Neural cell (in vitro differentiated cells): ENCODE measurements around the gene RIPPLY1. TPM values are rescaled to one million over a fixed set of nuclear protein-coding genes. Genes with fewer than 3 reads are reported as not detected.

Source experiments
- H2AFZ ChIP-seq: fragments of 200-600, 300-800 bp; sonication (generic), shearing (Covaris generic); 2 replicates; pipeline ENCODE4 v1.6.0; 2014; ENCODE audit warnings: low read depth, mild to moderate bottlenecking, antibody characterized with exemption, low read length, moderate library complexity
- H3F3A ChIP-seq: fragments of 200-600 bp; shearing (Covaris generic); 2 replicates; pipeline ENCODE4 v1.6.1; 2016; ENCODE audit warnings: mild to moderate bottlenecking, moderate library complexity, mixed read lengths, antibody characterized with exemption, low read length; ENCODE audit not compliant: insufficient read depth, poor library complexity, severe bottlenecking
- H3K27ac ChIP-seq: fragments of 200-600, 300-800 bp; sonication (generic), shearing (Covaris generic); 2 replicates; pipeline ENCODE4 v1.5.1; 2014; ENCODE audit warnings: mild to moderate bottlenecking, low read length, moderate library complexity
- H3K27me3 ChIP-seq: fragments of 300-800, 200-600 bp; sonication (generic), shearing (Covaris generic); 2 replicates; pipeline ENCODE4 v1.6.0; 2014; ENCODE audit warnings: mild to moderate bottlenecking, low read depth, low read length, moderate library complexity; ENCODE audit not compliant: insufficient read depth
- H3K36me3 ChIP-seq: fragments of 300-800, 200-600 bp; sonication (generic), shearing (Covaris generic); 2 replicates; pipeline ENCODE4 v1.5.1; 2014; ENCODE audit warnings: mild to moderate bottlenecking, antibody characterized with exemption, low read length, moderate library complexity; ENCODE audit not compliant: insufficient read depth
- H3K4me2 ChIP-seq: fragments of 300-800, 200-600 bp; sonication (generic), shearing (Covaris generic); 2 replicates; pipeline ENCODE4 v1.6.0; 2014; ENCODE audit warnings: mild to moderate bottlenecking, low read length
- H3K4me3 ChIP-seq: fragments of 300-800, 200-600 bp; sonication (generic), shearing (Covaris generic); 2 replicates; pipeline ENCODE4 v1.5.1; 2014; ENCODE audit warnings: mild to moderate bottlenecking, low read length, moderate library complexity
- H3K79me2 ChIP-seq: fragments of 200-600 bp; shearing (Covaris generic); replicated peaks from 2 replicates; pipeline ENCODE4 v1.6.0; 2014; ENCODE audit warnings: mild to moderate bottlenecking, low read length, moderate library complexity; ENCODE audit not compliant: insufficient read depth
- H3K9ac ChIP-seq: fragments of 300-800, 200-600 bp; sonication (generic), shearing (Covaris generic); 2 replicates; pipeline ENCODE4 v1.6.1; 2016; ENCODE audit warnings: mild to moderate bottlenecking, low read length, mixed read lengths
- H3K9me2 ChIP-seq: fragments of 200-600 bp; shearing (Covaris generic); 2 replicates; pipeline ENCODE4 v1.6.1; 2016; ENCODE audit warnings: mild to moderate bottlenecking, low read length, mixed read lengths; ENCODE audit not compliant: insufficient read depth
- H3K9me3 ChIP-seq: fragments of 200-600, 300-800 bp; sonication (generic), shearing (Covaris generic); 2 replicates; pipeline ENCODE4 v1.6.1; 2016; ENCODE audit warnings: mild to moderate bottlenecking, mixed run types, low read length, moderate library complexity, mixed read lengths
- H4K20me1 ChIP-seq: fragments of 200-600 bp; shearing (Covaris generic); 2 replicates; pipeline ENCODE4 v1.6.1; 2016; ENCODE audit warnings: mild to moderate bottlenecking, mixed run types; ENCODE audit not compliant: insufficient read depth
- CTCF ChIP-seq: fragments of 450-650 bp; IDR thresholded peaks from 2 replicates; pipeline ENCODE4 v1.5.1; 2014; ENCODE audit warnings: antibody characterized with exemption, mild to moderate bottlenecking, moderate library complexity; ENCODE audit not compliant: poor library complexity, severe bottlenecking
- EP300 ChIP-seq: fragments of 450-650 bp; conservative IDR thresholded peaks from 2 replicates; pipeline ENCODE4 v1.6.1; 2014; ENCODE audit warnings: antibody characterized with exemption, mild to moderate bottlenecking, moderate library complexity; ENCODE audit not compliant: poor library complexity, severe bottlenecking
- EZH2 ChIP-seq: fragments of 200-600, 300-800 bp; shearing (Covaris generic), sonication (generic); IDR thresholded peaks from 2 replicates; pipeline ENCODE4 v1.6.1; 2014; ENCODE audit warnings: antibody characterized with exemption, low read length, borderline replicate concordance, mild to moderate bottlenecking; ENCODE audit not compliant: insufficient read depth, poor library complexity, severe bottlenecking
- MXI1 ChIP-seq: fragments of 450-650 bp; conservative IDR thresholded peaks from 2 replicates; pipeline ENCODE4 v1.6.1; 2014; ENCODE audit warnings: antibody characterized with exemption, mild to moderate bottlenecking; ENCODE audit not compliant: poor library complexity, severe bottlenecking
- POLR2AphosphoS5 ChIP-seq: IDR thresholded peaks from 2 replicates; pipeline ENCODE4 v1.6.1; 2012
- RAD21 ChIP-seq: fragments of 450-650 bp; conservative IDR thresholded peaks from 2 replicates; pipeline ENCODE4 v1.6.1; 2014; ENCODE audit warnings: antibody characterized with exemption, mild to moderate bottlenecking, moderate library complexity
- REST ChIP-seq: IDR thresholded peaks from 2 replicates; pipeline ENCODE4 v1.6.1; 2012; ENCODE audit warnings: borderline replicate concordance
- SMC3 ChIP-seq: fragments of 450-650 bp; conservative IDR thresholded peaks from 2 replicates; pipeline ENCODE4 v1.6.1; 2014; ENCODE audit warnings: antibody characterized with exemption, mild to moderate bottlenecking, moderate library complexity; ENCODE audit not compliant: poor library complexity
- TAF1 ChIP-seq: IDR thresholded peaks from 2 replicates; pipeline ENCODE4 v1.6.1; 2012; ENCODE audit warnings: low read depth
- polyA plus RNA-seq: library from polyadenylated mRNA; depleted of rRNA; stranded (reverse); fragments of >200 nt; gene quantifications from 2 replicates; pipeline ENCODE4 v1.2.3, GENCODE V29; 2014

Gene RIPPLY1
- polyA plus RNA-seq, 1 donor from 2014 or later, result 0.57 TPM

- Histone ChIP-seq H3K9me2 (no peaks in the 10 kb centered on the region), H3F3A (no peaks in the 10 kb centered on the region), H3K9ac (no peak overlapping the region), H3K9me3 (no peaks in the 10 kb centered on the region), H3K27ac (no peak overlapping the region), H3K4me3 (no peak overlapping the region), H3K36me3 (no peaks in the 10 kb centered on the region), H2AFZ (no peak overlapping the region), H4K20me1 (no peaks in the 10 kb centered on the region), H3K4me2 (no peak overlapping the region), H3K27me3 (no peaks in the 10 kb centered on the region), H3K79me2 (no peaks in the 10 kb centered on the region)
- TF ChIP-seq MXI1 (no peak), TAF1 (no peak)
These were observed 23.9 kb upstream of the RIPPLY1 start for GRCh38 chrX:106927023-106927422.

DNA sequence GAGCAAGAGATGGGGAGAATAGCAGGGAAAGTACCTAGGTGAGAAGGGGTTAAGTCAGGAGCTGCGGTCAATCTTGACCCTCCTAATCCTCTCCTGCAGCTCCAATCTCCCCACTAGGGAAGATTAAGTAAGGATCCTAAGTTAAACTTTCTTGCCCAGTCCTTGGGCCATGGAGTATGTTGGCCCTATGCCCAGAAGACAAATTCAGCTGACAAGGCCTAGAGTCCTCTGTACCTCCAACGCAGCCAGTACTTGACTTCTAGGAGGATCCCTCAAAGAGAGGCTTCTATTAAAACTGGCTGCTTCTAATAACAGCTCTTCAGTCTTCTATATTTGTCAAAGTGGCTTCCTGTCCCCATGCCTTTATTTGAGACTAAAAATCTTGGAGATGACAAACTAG lies 18.5 kb upstream of the RIPPLY1 start:
- H3K9me3 ChIP-seq, result no peaks in the 10 kb centered on the region
- H2AFZ ChIP-seq, result no peak overlapping the region
- H3K79me2 ChIP-seq, result no peaks in the 10 kb centered on the region
- H3F3A ChIP-seq, result no peaks in the 10 kb centered on the region
- no peak for TF ChIP-seq EZH2
- TF ChIP-seq REST, result no peak
- no peak for TF ChIP-seq RAD21
- no peak for TF ChIP-seq CTCF
- TF ChIP-seq MXI1, result no peak
- TF ChIP-seq EP300, result no peak
- TF ChIP-seq TAF1, result no peak
- TF ChIP-seq SMC3, result no peak
- no peak for TF ChIP-seq POLR2AphosphoS5
- no peak overlapping the region for H3K4me3 ChIP-seq
- no peaks in the 10 kb centered on the region for H3K9me2 ChIP-seq
- no peaks in the 10 kb centered on the region for H4K20me1 ChIP-seq
- H3K9ac ChIP-seq, result no peak overlapping the region
- H3K36me3 ChIP-seq, result no peaks in the 10 kb centered on the region
- H3K27me3 ChIP-seq, result no peaks in the 10 kb centered on the region
- no peak overlapping the region for H3K27ac ChIP-seq
- no peak overlapping the region for H3K4me2 ChIP-seq
